ENCODE data around the gene ATP11C. TPM values are rescaled to one million over a fixed set of nuclear protein-coding genes. Genes with fewer than 3 reads are reported as not detected.

Gene ATP11C
- total and polyA plus RNA-seq, 2 experiments from 2014 or later: 44.0 to 90.7 TPM

- no peak for TF ChIP-seq ZNF462 (CRISPR knock-in tag; IDR thresholded peaks at IDR 0.05)
- TF ChIP-seq POLR2AphosphoS5 (IDR thresholded peaks at IDR 0.05; ENCODE audit: low read depth): no peak
- no peak for TF ChIP-seq NANOG (IDR thresholded peaks at IDR 0.05; ENCODE audit: borderline replicate concordance)
- TF ChIP-seq EZH2 (IDR thresholded peaks at IDR 0.05; ENCODE audit: low read depth, unreplicated experiment): no peak
- TF ChIP-seq ETS1 (IDR thresholded peaks at IDR 0.05): no peak
- no peak for TF ChIP-seq STAT1 (IDR thresholded peaks at IDR 0.05; ENCODE audit: unreplicated experiment)
- TF ChIP-seq REST (IDR thresholded peaks at IDR 0.05; ENCODE audit: unreplicated experiment): no peak
These were observed 148.0 kb downstream of the ATP11C start (continued) for GRCh38 chrX:139784807-139785206.

Measured in GM23338 (cell line).